ENCODE results near the gene RAB7B.

DNA sequence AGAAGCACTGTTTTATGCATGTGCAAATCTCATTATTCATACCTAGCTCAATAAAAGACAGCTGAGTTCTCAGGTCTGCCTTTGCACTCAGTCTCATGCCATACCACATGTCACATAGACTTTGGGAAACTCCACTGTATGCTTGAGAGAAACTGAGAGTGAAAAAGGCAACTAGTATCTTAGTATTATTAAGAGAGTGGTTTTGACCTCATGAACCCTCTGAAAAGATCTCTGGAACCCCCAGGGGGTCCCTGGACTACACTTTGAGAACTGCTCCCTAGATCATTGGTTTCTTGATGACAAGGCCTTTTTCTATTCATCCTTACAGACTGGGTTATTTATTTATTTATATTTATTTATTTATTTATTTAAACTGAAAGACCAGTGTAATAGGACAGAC, 46.1 kb upstream of the RAB7B start:
- TF ChIP-seq, protein P1, sequence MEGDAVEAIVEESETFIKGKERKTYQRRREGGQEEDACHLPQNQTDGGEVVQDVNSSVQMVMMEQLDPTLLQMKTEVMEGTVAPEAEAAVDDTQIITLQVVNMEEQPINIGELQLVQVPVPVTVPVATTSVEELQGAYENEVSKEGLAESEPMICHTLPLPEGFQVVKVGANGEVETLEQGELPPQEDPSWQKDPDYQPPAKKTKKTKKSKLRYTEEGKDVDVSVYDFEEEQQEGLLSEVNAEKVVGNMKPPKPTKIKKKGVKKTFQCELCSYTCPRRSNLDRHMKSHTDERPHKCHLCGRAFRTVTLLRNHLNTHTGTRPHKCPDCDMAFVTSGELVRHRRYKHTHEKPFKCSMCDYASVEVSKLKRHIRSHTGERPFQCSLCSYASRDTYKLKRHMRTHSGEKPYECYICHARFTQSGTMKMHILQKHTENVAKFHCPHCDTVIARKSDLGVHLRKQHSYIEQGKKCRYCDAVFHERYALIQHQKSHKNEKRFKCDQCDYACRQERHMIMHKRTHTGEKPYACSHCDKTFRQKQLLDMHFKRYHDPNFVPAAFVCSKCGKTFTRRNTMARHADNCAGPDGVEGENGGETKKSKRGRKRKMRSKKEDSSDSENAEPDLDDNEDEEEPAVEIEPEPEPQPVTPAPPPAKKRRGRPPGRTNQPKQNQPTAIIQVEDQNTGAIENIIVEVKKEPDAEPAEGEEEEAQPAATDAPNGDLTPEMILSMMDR (IDR thresholded peaks at IDR 0.05; ENCODE audit: insufficient read depth, low read depth, low read length): no peak
- TF ChIP-seq EZH2 (IDR thresholded peaks at IDR 0.05; ENCODE audit: insufficient read depth, low read length): no peak

Measured in astrocyte (in vitro differentiated cells and primary cell).